Osteoblast (primary cell): ENCODE measurements around the gene HAS3. TPM values are rescaled to one million over a fixed set of nuclear protein-coding genes. Genes with fewer than 3 reads are reported as not detected.

Experiments
- DNase-seq: peaks from one replicate; pipeline ENCODE4 v3.0.0; 2011; ENCODE audit warnings: low spot score, mixed read lengths; ENCODE audit not compliant: insufficient read length; ENCODE audit errors: missing footprints
- H2AFZ ChIP-seq: 2 replicates; pipeline ENCODE4 v1.6.0; 2011; ENCODE audit warnings: mild to moderate bottlenecking, low read length
- H3K27ac ChIP-seq: 2 replicates; pipeline ENCODE4 v1.5.1; 2011; ENCODE audit warnings: mild to moderate bottlenecking, low read depth, low read length, moderate library complexity
- H3K27me3 ChIP-seq: 2 replicates; pipeline ENCODE4 v1.6.0; 2012; ENCODE audit warnings: mild to moderate bottlenecking, control low read depth, inconsistent platforms, low read length, moderate library complexity; ENCODE audit not compliant: insufficient read depth
- H3K36me3 ChIP-seq: 2 replicates; pipeline ENCODE4 v1.5.1; 2011; ENCODE audit warnings: mild to moderate bottlenecking, low read length, control low read depth, moderate library complexity; ENCODE audit not compliant: insufficient read depth
- H3K4me1 ChIP-seq: 2 replicates; pipeline ENCODE4 v1.5.1; 2011; ENCODE audit warnings: mild to moderate bottlenecking, low read length, control low read depth, moderate library complexity; ENCODE audit not compliant: insufficient read depth
- H3K4me2 ChIP-seq: 2 replicates; pipeline ENCODE4 v1.6.0; 2011; ENCODE audit warnings: mild to moderate bottlenecking, low read length; ENCODE audit not compliant: insufficient read depth
- H3K4me3 ChIP-seq: fragments of 200-600 bp; sonication (generic); 3 replicates; pipeline ENCODE4 v1.5.1; 2012; ENCODE audit warnings: mild to moderate bottlenecking, low read length, inconsistent platforms; ENCODE audit not compliant: insufficient read depth
- H3K79me2 ChIP-seq: 2 replicates; pipeline ENCODE4 v1.6.0; 2012; ENCODE audit warnings: mild to moderate bottlenecking, low read length, control low read depth, inconsistent platforms; ENCODE audit not compliant: insufficient read depth
- H3K9me3 ChIP-seq: 2 replicates; pipeline ENCODE4 v1.5.1; 2011; ENCODE audit warnings: low read depth, low read length, control low read depth
- H4K20me1 ChIP-seq: 2 replicates; pipeline ENCODE4 v1.6.0; 2012; ENCODE audit warnings: mild to moderate bottlenecking, low read length, control low read depth; ENCODE audit not compliant: insufficient read depth
- total RNA-seq: library from RNA; depleted of rRNA; stranded (reverse); fragments of >200 nt; gene quantifications from 2 replicates; pipeline ENCODE4 v1.2.3, GENCODE V29; 2012
- TF ChIP-seq, protein P1 (sequence below): IDR thresholded peaks from 2 replicates; pipeline ENCODE4 v1.5.1; 2011; ENCODE audit warnings: mild to moderate bottlenecking, low read depth, low read length, moderate library complexity; ENCODE audit errors: extremely low read depth

HAS3 gene
- total RNA-seq, 1 donor, result 1.4 TPM

DNA sequence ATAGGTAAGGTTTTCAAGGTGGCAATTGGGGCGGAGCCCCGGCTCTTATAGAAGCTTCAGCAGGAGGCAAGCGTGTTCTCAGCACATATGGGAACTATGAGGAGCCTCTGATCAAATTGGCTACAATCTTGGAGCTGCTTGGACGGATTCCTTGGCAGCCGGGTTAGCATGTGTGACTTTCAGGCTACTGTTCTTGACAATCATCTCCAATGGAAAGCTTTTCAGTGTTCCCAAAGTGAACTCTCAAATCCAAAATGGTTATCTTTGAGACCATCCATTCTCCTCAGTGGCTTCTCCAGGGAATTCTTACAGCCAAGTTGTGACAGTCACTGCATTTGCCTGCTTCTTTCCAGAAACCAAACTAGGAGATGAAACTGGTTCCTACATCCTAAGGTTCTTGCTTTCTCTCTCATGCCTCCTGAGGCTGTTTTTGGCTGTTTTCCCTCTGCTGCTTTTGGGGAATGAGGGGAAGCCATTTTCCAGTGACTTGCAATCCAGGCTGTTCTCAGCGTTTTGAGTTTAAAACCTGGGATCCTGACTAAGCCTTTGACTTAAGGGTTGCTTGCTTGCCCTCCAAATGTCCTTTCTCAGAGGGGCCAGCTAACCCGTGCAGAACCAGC lies 10.9 kb downstream of the HAS3 start:
- Histone ChIP-seq H3K4me3 (no peak overlapping the region), H3K9me3 (no peaks in the 10 kb centered on the region), H3K79me2 (peaks cover 10% of the 10 kb centered on the region), H2AFZ (no peak overlapping the region), H4K20me1 (peaks cover 37% of the 10 kb centered on the region), H3K4me2 (no peak overlapping the region), H3K36me3 (peaks cover 73% of the 10 kb centered on the region), H3K27ac (no peak overlapping the region), H3K4me1 (no peaks in the 10 kb centered on the region), H3K27me3 (no peaks in the 10 kb centered on the region)
- TF ChIP-seq, protein P1, sequence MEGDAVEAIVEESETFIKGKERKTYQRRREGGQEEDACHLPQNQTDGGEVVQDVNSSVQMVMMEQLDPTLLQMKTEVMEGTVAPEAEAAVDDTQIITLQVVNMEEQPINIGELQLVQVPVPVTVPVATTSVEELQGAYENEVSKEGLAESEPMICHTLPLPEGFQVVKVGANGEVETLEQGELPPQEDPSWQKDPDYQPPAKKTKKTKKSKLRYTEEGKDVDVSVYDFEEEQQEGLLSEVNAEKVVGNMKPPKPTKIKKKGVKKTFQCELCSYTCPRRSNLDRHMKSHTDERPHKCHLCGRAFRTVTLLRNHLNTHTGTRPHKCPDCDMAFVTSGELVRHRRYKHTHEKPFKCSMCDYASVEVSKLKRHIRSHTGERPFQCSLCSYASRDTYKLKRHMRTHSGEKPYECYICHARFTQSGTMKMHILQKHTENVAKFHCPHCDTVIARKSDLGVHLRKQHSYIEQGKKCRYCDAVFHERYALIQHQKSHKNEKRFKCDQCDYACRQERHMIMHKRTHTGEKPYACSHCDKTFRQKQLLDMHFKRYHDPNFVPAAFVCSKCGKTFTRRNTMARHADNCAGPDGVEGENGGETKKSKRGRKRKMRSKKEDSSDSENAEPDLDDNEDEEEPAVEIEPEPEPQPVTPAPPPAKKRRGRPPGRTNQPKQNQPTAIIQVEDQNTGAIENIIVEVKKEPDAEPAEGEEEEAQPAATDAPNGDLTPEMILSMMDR, result no peak
- no peak for DNase-seq

DNA sequence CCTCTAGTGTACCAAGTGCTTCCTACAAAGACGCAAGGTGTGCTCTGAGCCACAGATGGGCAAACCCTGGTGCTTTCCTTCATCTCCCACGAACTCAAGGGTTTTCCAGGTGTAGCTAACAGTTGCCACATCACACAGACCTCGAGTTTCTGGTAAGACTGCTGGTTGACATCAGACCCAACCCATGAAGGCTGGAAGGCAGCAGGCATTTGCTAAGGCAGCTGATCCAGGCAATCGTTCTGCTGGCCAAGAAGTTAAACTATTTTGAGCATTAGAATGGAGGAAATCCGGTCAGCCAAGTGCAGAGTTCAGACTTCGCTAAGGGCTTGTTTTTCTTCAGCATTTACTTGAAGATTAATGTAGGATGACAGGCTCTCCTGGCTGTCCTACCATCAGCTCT lies 11.5 kb downstream of the HAS3 start:
- no peak for DNase-seq

DNA sequence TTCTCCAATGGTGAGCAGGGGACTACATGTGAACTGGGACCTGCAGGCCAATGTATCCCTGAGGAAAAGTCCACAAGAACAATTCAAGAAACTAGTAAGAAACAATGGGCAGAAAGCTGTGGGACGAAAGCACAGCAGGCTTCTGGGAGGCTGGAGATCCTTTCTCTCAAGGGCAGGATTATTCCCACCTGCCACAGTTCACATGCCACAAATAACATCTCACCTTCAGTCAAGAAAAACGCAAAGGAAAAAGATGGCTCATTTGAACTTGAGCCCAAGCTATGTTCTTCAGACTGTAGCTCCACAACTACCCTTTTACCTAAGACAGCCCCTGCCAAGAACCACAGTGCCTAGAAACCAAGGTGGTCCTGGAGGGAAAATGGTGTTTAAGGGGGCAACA lies 13.0 kb downstream of the HAS3 start:
- Histone ChIP-seq H4K20me1 (peaks cover 35% of the 10 kb centered on the region), H3K4me3 (no peak overlapping the region), H3K79me2 (peaks cover 17% of the 10 kb centered on the region), H3K9me3 (no peaks in the 10 kb centered on the region), H3K36me3 (peaks cover 70% of the 10 kb centered on the region), H3K4me1 (no peaks in the 10 kb centered on the region), H3K27me3 (no peaks in the 10 kb centered on the region), H3K27ac (no peak overlapping the region), H2AFZ (no peak overlapping the region), H3K4me2 (no peak overlapping the region)
- DNase-seq, result no peak
- TF ChIP-seq, protein P1, result no peak

More for the DNA sequence above, 11.5 kb downstream of the HAS3 start:
- peaks cover 10% of the 10 kb centered on the region for H3K79me2 ChIP-seq
- no peak overlapping the region for H3K4me2 ChIP-seq
- H3K36me3 ChIP-seq, result peaks cover 70% of the 10 kb centered on the region
- H3K9me3 ChIP-seq, result no peaks in the 10 kb centered on the region
- TF ChIP-seq, protein P1, result no peak
- peaks cover 37% of the 10 kb centered on the region for H4K20me1 ChIP-seq
- H2AFZ ChIP-seq, result no peak overlapping the region
- H3K4me3 ChIP-seq, result no peak overlapping the region
- no peaks in the 10 kb centered on the region for H3K4me1 ChIP-seq
- H3K27ac ChIP-seq, result no peak overlapping the region
- no peaks in the 10 kb centered on the region for H3K27me3 ChIP-seq

DNA sequence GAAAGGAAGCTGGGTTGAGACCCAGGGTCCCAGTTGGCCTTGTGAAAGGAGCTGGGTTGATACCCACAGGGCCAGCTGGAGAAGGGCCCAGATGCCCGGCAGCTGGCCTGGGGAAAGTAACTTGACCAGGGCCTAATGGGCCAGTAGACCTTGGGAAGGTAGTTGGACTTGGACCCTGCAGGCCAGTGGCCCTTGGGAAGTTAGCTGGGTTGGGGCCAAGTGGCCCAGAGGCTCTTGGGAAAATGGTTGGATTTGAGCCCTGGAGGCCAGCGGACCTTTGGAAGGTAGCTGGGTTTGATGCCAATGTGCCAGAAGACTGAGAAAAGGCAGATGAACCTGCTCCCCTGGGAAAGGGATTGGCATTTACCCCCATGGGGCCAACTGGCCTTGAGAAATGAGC lies 13.5 kb downstream of the HAS3 start:
- H3K36me3 ChIP-seq, result peaks cover 70% of the 10 kb centered on the region
- no peaks in the 10 kb centered on the region for H3K9me3 ChIP-seq
- H3K4me2 ChIP-seq, result no peak overlapping the region
- no peaks in the 10 kb centered on the region for H3K4me1 ChIP-seq
- H3K4me3 ChIP-seq, result no peak overlapping the region
- H3K79me2 ChIP-seq, result peaks cover 23% of the 10 kb centered on the region
- H2AFZ ChIP-seq, result no peak overlapping the region
- peaks cover 37% of the 10 kb centered on the region for H4K20me1 ChIP-seq
- no peaks in the 10 kb centered on the region for H3K27me3 ChIP-seq
- DNase-seq, result no peak
- H3K27ac ChIP-seq, result no peak overlapping the region
- TF ChIP-seq, protein P1, result no peak
